SK-N-SH treated with all-trans-retinoic acid at 6 μM for 48 hours (cell line): ENCODE measurements around the gene GRID1.

ENCODE experiments used
- ATAC-seq: fragments of 200-7000 bp; cut with Tn5 transposase; 3 replicates; pipeline ENCODE4 v1.9.1; 2020; ENCODE audit warnings: mild to moderate bottlenecking, moderate library complexity
- ARNTL ChIP-seq: fragments of 450-650 bp; formaldehyde crosslinking; IDR thresholded peaks from 2 replicates; pipeline ENCODE4 v1.5.0; 2020; ENCODE audit warnings: low read depth, mild to moderate bottlenecking, moderate library complexity, borderline replicate concordance
- CREB5 ChIP-seq: fragments of 250-450 bp; sonication (Bioruptor Pico); IDR thresholded peaks from 2 replicates; pipeline ENCODE4 v1.5.1; 2020; ENCODE audit warnings: low read depth, mild to moderate bottlenecking, moderate library complexity
- CSRNP3 ChIP-seq: fragments of 250-450 bp; sonication (Bioruptor Pico); IDR thresholded peaks from 2 replicates; pipeline ENCODE4 v1.5.1; 2021; ENCODE audit warnings: mild to moderate bottlenecking, moderate library complexity
- GLIS3 ChIP-seq: fragments of 250-450 bp; sonication (Bioruptor Pico); IDR thresholded peaks from 2 replicates; pipeline ENCODE4 v1.5.0; 2020; ENCODE audit warnings: mild to moderate bottlenecking, moderate library complexity
- OSR1 ChIP-seq: fragments of 250-450 bp; sonication (Bioruptor Pico); IDR thresholded peaks from 2 replicates; pipeline ENCODE4 v1.8.0; 2022; ENCODE audit warnings: moderate library complexity, mild to moderate bottlenecking, inconsistent platforms
- POU6F1 ChIP-seq: fragments of 250-450 bp; sonication (Bioruptor Pico); IDR thresholded peaks from 2 replicates; pipeline ENCODE4 v1.8.0; 2021; ENCODE audit warnings: low read depth, mild to moderate bottlenecking, moderate library complexity, borderline replicate concordance
- RARB ChIP-seq: fragments of 250-450 bp; sonication (Bioruptor Pico); IDR thresholded peaks from 2 replicates; pipeline ENCODE4 v1.8.0; 2021; ENCODE audit warnings: mild to moderate bottlenecking, moderate library complexity
- SNAI2 ChIP-seq: fragments of 250-450 bp; sonication (Bioruptor Pico); IDR thresholded peaks from 2 replicates; pipeline ENCODE4 v1.5.0; 2020; ENCODE audit warnings: mild to moderate bottlenecking, moderate library complexity
- TCF4 ChIP-seq: fragments of 250-450 bp; sonication (Bioruptor Pico); IDR thresholded peaks from 2 replicates; pipeline ENCODE4 v1.8.0; 2021; ENCODE audit warnings: mild to moderate bottlenecking, moderate library complexity, borderline replicate concordance
- TOX ChIP-seq: fragments of 250-450 bp; sonication (Bioruptor Pico); IDR thresholded peaks from 2 replicates; pipeline ENCODE4 v1.8.0; 2021; ENCODE audit warnings: mild to moderate bottlenecking, moderate library complexity, borderline replicate concordance
- TSHZ2 ChIP-seq: fragments of 250-450 bp; sonication (Bioruptor Pico); IDR thresholded peaks from 2 replicates; pipeline ENCODE4 v1.5.0; 2020; ENCODE audit warnings: mild to moderate bottlenecking, moderate library complexity
- ZFP3 ChIP-seq: fragments of 250-450 bp; sonication (Bioruptor Pico); IDR thresholded peaks from 2 replicates; pipeline ENCODE4 v1.5.0; 2020; ENCODE audit warnings: mild to moderate bottlenecking, moderate library complexity
- ZFP30 ChIP-seq: fragments of 450-650 bp; formaldehyde crosslinking; IDR thresholded peaks from 2 replicates; pipeline ENCODE4 v1.5.0; 2022; ENCODE audit warnings: mild to moderate bottlenecking, moderate library complexity
- ZNF565 ChIP-seq: fragments of 450-650 bp; formaldehyde crosslinking; conservative IDR thresholded peaks from 2 replicates; pipeline ENCODE4 v1.5.0; 2020; ENCODE audit warnings: low read depth, mild to moderate bottlenecking, moderate library complexity
- ZNF70 ChIP-seq: fragments of 450-650 bp; formaldehyde crosslinking; IDR thresholded peaks from 2 replicates; pipeline ENCODE4 v1.5.0; 2020; ENCODE audit warnings: mild to moderate bottlenecking, moderate library complexity

GRID1 gene

GRCh38 chr10:86409183-86409582, 42.6 kb upstream of the GRID1 start:
- ATAC-seq, result no peak
- TF ChIP-seq CREB5 (CRISPR knock-in tag) (no peak), TCF4 (CRISPR knock-in tag) (no peak)
- TF ChIP-seq, all 23 proteins: peak for 0

GRCh38 chr10:86403183-86403797, 36.7 kb upstream of the GRID1 start:
- TF ChIP-seq OSR1 (CRISPR knock-in tag) (no peak), ARNTL (CRISPR knock-in tag) (no peak), ZNF565 (no peak)

GRCh38 chr10:86402283-86402941, 35.8 kb upstream of the GRID1 start:
- ATAC-seq, result no peak
- no peak for TF ChIP-seq SNAI2
- TF ChIP-seq, all 23 proteins: peak for 0

More at GRCh38 chr10:86403183-86403797, 36.7 kb upstream of the GRID1 start:
- ATAC-seq, result no peak

- TF ChIP-seq ZNF70 (CRISPR knock-in tag) (no peak), RARB (CRISPR knock-in tag) (no peak)
- TF ChIP-seq, all 23 proteins: peak for 0
- no peak for ATAC-seq
Observed at GRCh38 chr10:86401588-86402282, 35.1 kb upstream of the GRID1 start.

GRCh38 chr10:86400705-86401587, 34.4 kb upstream of the GRID1 start:
- 0 out of 2 replicates have a peak, but pooled peaks have one; percentile 52 for TF ChIP-seq GLIS3 (CRISPR knock-in tag)
- no peak for TF ChIP-seq TSHZ2
- peak; percentile 52 for ATAC-seq

GRCh38 chr10:86399879-86400704, 33.5 kb upstream of the GRID1 start:
- TF ChIP-seq TOX (CRISPR knock-in tag), result no peak
- 0 out of 2 replicates have a peak, but pooled peaks have one; percentile 27 for TF ChIP-seq ZFP3 (CRISPR knock-in tag)
- ATAC-seq, result peak; percentile 97

- no peak for TF ChIP-seq TCF4 (CRISPR knock-in tag)
- no peak for TF ChIP-seq POU6F1 (CRISPR knock-in tag)
- TF ChIP-seq CSRNP3 (CRISPR knock-in tag), result no peak
- TF ChIP-seq ARNTL (CRISPR knock-in tag), result no peak
- TF ChIP-seq SNAI2, result no peak
- no peak for TF ChIP-seq ZFP30 (CRISPR knock-in tag)
- TF ChIP-seq RARB (CRISPR knock-in tag), result no peak
- no peak for ATAC-seq
Observed at GRCh38 chr10:86399514-86399878, 32.9 kb upstream of the GRID1 start.
